Measurements from ENCODE around the gene TRANK1. TPM values are rescaled to one million over a fixed set of nuclear protein-coding genes. Genes with fewer than 3 reads are reported as not detected.

TRANK1 gene
- total and polyA plus RNA-seq, 2 donors from 2014 or later = 1.2 to 21.4 TPM

DNA sequence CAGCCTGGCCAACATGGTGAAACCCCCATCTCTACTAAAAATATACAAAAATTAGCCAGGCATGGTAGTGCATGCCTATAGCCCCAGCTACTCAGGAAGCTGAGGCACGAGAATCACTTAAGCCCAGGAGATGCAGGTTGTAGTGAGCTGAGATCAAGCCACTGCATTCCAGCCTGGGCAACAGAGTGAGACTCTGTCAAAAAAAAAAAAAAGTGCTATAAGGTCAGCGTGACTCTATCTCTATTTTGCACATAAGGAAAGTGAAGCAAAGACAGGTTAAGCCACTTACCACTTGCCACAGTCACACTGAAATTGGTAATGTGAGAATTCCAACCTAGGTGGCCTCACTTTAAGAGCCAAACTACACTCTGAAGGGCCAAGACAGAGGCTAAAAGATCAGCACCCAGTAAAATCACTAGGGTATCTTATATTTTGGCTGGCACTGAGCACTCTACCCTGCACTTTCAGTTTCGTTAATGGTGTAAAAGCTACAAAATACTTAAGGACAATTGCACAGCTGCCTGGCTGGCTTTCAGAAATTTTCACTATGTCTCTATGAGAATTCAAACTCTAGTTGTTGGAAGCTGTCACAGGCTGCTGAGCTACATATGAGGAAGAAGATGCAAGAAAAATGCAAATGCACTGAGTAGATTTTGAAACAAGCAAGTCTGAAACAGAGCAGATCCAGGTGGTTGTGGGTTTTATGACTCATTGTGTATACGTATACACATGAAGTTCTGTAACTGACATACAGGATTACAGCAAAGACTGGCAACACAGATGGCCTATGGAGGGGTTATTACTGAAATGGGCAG is 32.7 kb downstream of the TRANK1 start:
- peak overlapping the region in 1 of 2 donors; percentile 11 for H3K27ac ChIP-seq (ENCODE audit: low read depth in 2 of 2, low read length in 2 of 2)
- H3K36me3 ChIP-seq (ENCODE audit: control insufficient read depth in 2 of 3, insufficient read depth in 3 of 3, low read length in 3 of 3) = no peaks in the 10 kb centered on the region
- no peaks in the 10 kb centered on the region for H3K9me3 ChIP-seq (ENCODE audit: control insufficient read depth in 2 of 3, insufficient read depth in 1 of 3, low read length in 3 of 3)
- no peaks in the 10 kb centered on the region for H3K27me3 ChIP-seq (ENCODE audit: control insufficient read depth, insufficient read depth, low read length)
- no peak for DNase-seq
- no peak overlapping the region for H3K9ac ChIP-seq (ENCODE audit: low read length in 3 of 3)
- intact Hi-C loops (cut with DNase I) = no loop called here
- peak overlapping the region in 1 of 3 donors; percentile 12 for H3K4me3 ChIP-seq (ENCODE audit: low read length in 3 of 3)
- peaks cover 0 to 5% (median 0%) of the 10 kb centered on the region in 3 donors for H3K4me1 ChIP-seq (ENCODE audit: control insufficient read depth in 2 of 3, insufficient read depth in 2 of 3, low read depth in 1 of 3, low read length in 3 of 3)
- TF ChIP-seq CTCF (IDR thresholded peaks at IDR 0.05; ENCODE audit: borderline replicate concordance, extremely low read depth, insufficient read depth) = no peak
- FAIRE-seq = no peak

DNA sequence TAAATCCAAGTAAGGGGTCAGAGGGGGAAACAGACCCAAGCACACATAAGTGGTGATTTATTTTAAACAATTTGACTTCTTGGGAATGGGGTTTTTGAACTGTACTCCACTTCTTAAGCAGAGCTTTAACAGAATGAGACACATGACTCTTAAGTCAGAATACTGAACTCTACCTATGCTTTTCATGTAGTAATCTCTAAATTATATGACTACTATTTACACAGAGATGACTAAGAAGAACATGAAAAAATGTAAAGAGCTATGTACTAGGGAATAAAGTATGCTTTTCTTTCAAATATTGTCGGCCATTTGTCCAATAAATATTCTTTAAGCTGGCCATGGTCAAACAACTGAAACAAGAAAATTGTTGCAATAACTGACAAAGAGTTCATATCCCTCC is 35.2 kb downstream of the TRANK1 start:
- FAIRE-seq (no peak), DNase-seq (no peak)
- Histone ChIP-seq H3K9ac (ENCODE audit: low read length in 3 of 3) (no peak overlapping the region), H3K4me3 (ENCODE audit: low read length in 3 of 3) (no peak overlapping the region), H3K27me3 (ENCODE audit: control insufficient read depth, insufficient read depth, low read length) (no peaks in the 10 kb centered on the region), H3K9me3 (ENCODE audit: control insufficient read depth in 2 of 3, insufficient read depth in 1 of 3, low read length in 3 of 3) (no peaks in the 10 kb centered on the region), H3K27ac (ENCODE audit: low read depth in 2 of 2, low read length in 2 of 2) (no peak overlapping the region), H3K4me1 (ENCODE audit: control insufficient read depth in 2 of 3, insufficient read depth in 2 of 3, low read depth in 1 of 3, low read length in 3 of 3) (peaks cover 0 to 5% (median 0%) of the 10 kb centered on the region in 3 donors), H3K36me3 (ENCODE audit: control insufficient read depth in 2 of 3, insufficient read depth in 3 of 3, low read length in 3 of 3) (no peaks in the 10 kb centered on the region)
- intact Hi-C loops (cut with DNase I) = no loop called here
- TF ChIP-seq CTCF (IDR thresholded peaks at IDR 0.05; ENCODE audit: borderline replicate concordance, extremely low read depth, insufficient read depth) = no peak

GRCh38 chr3:36909181-36909580 is 35.7 kb downstream of the TRANK1 start:
- Histone ChIP-seq H3K27ac (ENCODE audit: low read depth in 2 of 2, low read length in 2 of 2) (no peak overlapping the region), H3K9me3 (ENCODE audit: control insufficient read depth in 2 of 3, insufficient read depth in 1 of 3, low read length in 3 of 3) (no peaks in the 10 kb centered on the region), H3K36me3 (ENCODE audit: control insufficient read depth in 2 of 3, insufficient read depth in 3 of 3, low read length in 3 of 3) (no peaks in the 10 kb centered on the region), H3K4me1 (ENCODE audit: control insufficient read depth in 2 of 3, insufficient read depth in 2 of 3, low read depth in 1 of 3, low read length in 3 of 3) (peaks cover 0 to 5% (median 0%) of the 10 kb centered on the region in 3 donors), H3K27me3 (ENCODE audit: control insufficient read depth, insufficient read depth, low read length) (no peaks in the 10 kb centered on the region), H3K9ac (ENCODE audit: low read length in 3 of 3) (no peak overlapping the region), H3K4me3 (ENCODE audit: low read length in 3 of 3) (no peak overlapping the region)
- no peak for TF ChIP-seq CTCF (IDR thresholded peaks at IDR 0.05; ENCODE audit: borderline replicate concordance, extremely low read depth, insufficient read depth)
- DNase-seq = no peak
- intact Hi-C loops (cut with DNase I) = no loop called here
- FAIRE-seq = no peak
